Transverse colon (tissue), 4 donors: ENCODE measurements around the gene SMIM14. TPM values are rescaled to one million over a fixed set of nuclear protein-coding genes. Genes with fewer than 3 reads are reported as not detected.
A peak's percentile ranks its signal among the peaks of the same experiment; 100 is the strongest.

Experiments
- DNase-seq: peaks from one replicate; pipeline ENCODE4 v3.0.0-alpha.2; 2019
- H3K27ac ChIP-seq, 4 donors: fragments of 200-600 bp; sonication (generic); 2 replicates each; pipeline ENCODE4 v1.5.1; 2016 to 2018; ENCODE audit warnings: inconsistent platforms in 4 of 4
- H3K27me3 ChIP-seq: fragments of 200-600 bp; sonication (generic); 2 replicates; pipeline ENCODE4 v1.5.1; 2017; ENCODE audit warnings: inconsistent platforms
- H3K36me3 ChIP-seq, 4 donors: fragments of 200-600 bp; sonication (generic); 2 replicates each; pipeline ENCODE4 v1.5.1; 2017 to 2019; ENCODE audit warnings: inconsistent platforms in 4 of 4
- H3K4me1 ChIP-seq, 4 donors: fragments of 200-600 bp; sonication (generic); 2 replicates each; pipeline ENCODE4 v1.5.1; 2017 to 2020; ENCODE audit warnings: inconsistent platforms in 4 of 4
- H3K4me3 ChIP-seq, 4 donors: fragments of 200-600 bp; sonication (generic); 1 replicate in 1 of 4; 2 replicates in 3 of 4; pipeline versions ENCODE4 v1.5.1 to v1.6.1; 2017 to 2019; ENCODE audit warnings: inconsistent platforms in 4 of 4
- H3K9me3 ChIP-seq, 2 donors: fragments of 200-600 bp; sonication (generic); 2 replicates each; pipeline ENCODE4 v1.5.1; 2017 to 2019; ENCODE audit warnings: inconsistent platforms in 2 of 2
- EP300 ChIP-seq: sonication (generic); formaldehyde crosslinking; IDR thresholded peaks from one replicate; pipeline ENCODE4 v1.6.1; 2017; ENCODE audit warnings: antibody characterized with exemption, low read depth
- POLR2A ChIP-seq: fragments of 450-650 bp; IDR thresholded peaks from one replicate; pipeline ENCODE4 v1.6.1; 2016; ENCODE audit warnings: antibody characterized with exemption, mild to moderate bottlenecking, moderate library complexity
- POLR2AphosphoS5 ChIP-seq, 3 donors: sonication (generic); formaldehyde crosslinking; IDR thresholded peaks; one replicate each; pipeline ENCODE4 v1.6.1; 2016; ENCODE audit warnings: antibody characterized with exemption in 3 of 3
- WGBS, 2 donors: methylation state at CpG; one replicate each; pipeline ENCODE4 v1.1.5; 2018; ENCODE audit warnings: low coverage in 1 of 2; 5-methylcytosine and 5-hydroxymethylcytosine counted together
- in situ Hi-C, 4 donors: fragments of 200-750 bp; cut with MboI; loops; one replicate each; pipeline versions ENCODE4 v1.15.0 to v1.15.1; 2017; ENCODE audit warnings: low sequenced_read_pairs in 3 of 4, low pct_ligation_motif_present in 1 of 4, low pct_unique_long_range_greater_than_20kb in 1 of 4
- intact Hi-C: fragments of 100-400 bp; cut with DNase I; formaldehyde crosslinking; loops from one replicate; pipeline ENCODE4 v1.15.1; 2023; ENCODE audit warnings: low total_unique reads
- total RNA-seq, 4 donors: library from RNA; depleted of rRNA; stranded (reverse); fragments of >200 nt; gene quantifications; one replicate each; pipeline ENCODE4 v1.1.0, GENCODE V29; 2016
- TF ChIP-seq, protein P1 (sequence below), 5 experiments: fragments of 200-600 bp in 3 of 5; fragments of 450-650 bp in 2 of 5; sonication (generic) in 3 of 5; IDR thresholded peaks; 1 replicate in 2 of 5; 2 replicates in 3 of 5; pipeline ENCODE4 v1.5.1; 2016 to 2017; ENCODE audit warnings: antibody characterized with exemption in 5 of 5, inconsistent platforms in 3 of 5, mild to moderate bottlenecking in 2 of 5, moderate library complexity in 1 of 5

SMIM14 gene
- total RNA-seq, 4 donors from 2014 or later, result 23.1 to 103 (median 72.4) TPM

DNA sequence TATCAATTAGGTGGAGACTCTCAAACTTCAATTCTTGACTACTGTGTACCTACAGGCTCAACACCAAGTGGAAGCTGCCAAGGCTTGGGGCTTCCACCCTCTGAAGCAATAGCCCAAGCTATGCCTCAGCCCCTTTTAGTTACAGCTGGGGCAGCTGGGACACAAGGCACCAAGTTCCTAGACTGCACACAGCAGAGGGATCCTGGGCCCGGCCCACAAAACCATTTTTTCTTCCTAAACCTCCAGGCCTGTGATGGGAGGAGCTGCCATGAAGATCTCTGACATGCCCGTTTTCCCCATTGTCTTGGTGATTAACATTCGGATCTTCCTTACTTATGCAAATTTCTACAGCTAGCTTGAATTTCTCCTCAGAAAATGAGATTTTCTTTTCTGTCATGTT lies 108.0 kb downstream of the SMIM14 start:
- H3K4me3 ChIP-seq, result no peak overlapping the region
- in situ Hi-C loops, result no loop called here
- peaks cover 7 to 26% (median 18%) of the 10 kb centered on the region in 4 donors for H3K4me1 ChIP-seq
- TF ChIP-seq, protein P1, sequence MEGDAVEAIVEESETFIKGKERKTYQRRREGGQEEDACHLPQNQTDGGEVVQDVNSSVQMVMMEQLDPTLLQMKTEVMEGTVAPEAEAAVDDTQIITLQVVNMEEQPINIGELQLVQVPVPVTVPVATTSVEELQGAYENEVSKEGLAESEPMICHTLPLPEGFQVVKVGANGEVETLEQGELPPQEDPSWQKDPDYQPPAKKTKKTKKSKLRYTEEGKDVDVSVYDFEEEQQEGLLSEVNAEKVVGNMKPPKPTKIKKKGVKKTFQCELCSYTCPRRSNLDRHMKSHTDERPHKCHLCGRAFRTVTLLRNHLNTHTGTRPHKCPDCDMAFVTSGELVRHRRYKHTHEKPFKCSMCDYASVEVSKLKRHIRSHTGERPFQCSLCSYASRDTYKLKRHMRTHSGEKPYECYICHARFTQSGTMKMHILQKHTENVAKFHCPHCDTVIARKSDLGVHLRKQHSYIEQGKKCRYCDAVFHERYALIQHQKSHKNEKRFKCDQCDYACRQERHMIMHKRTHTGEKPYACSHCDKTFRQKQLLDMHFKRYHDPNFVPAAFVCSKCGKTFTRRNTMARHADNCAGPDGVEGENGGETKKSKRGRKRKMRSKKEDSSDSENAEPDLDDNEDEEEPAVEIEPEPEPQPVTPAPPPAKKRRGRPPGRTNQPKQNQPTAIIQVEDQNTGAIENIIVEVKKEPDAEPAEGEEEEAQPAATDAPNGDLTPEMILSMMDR (IDR thresholded peaks at IDR 0.05), result no peak
- no peak for TF ChIP-seq POLR2AphosphoS5 (IDR thresholded peaks at IDR 0.05)
- no peak for TF ChIP-seq POLR2A
- TF ChIP-seq EP300, result no peak
- intact Hi-C loops, result no loop called here
- H3K27ac ChIP-seq, result no peak overlapping the region
- 93 to 99% methylated on average over 3 of the region's 3 CpGs for WGBS, 2 donors
- H3K9me3 ChIP-seq, result no peaks in the 10 kb centered on the region
- H3K27me3 ChIP-seq, result no peaks in the 10 kb centered on the region
- DNase-seq, result no peak
- H3K36me3 ChIP-seq, result peaks cover 0 to 15% (median 0%) of the 10 kb centered on the region in 4 donors

- 73 to 83% methylated on average over 2 of the region's 2 CpGs for WGBS, 2 donors
- no peaks in the 10 kb centered on the region for H3K9me3 ChIP-seq
- TF ChIP-seq POLR2AphosphoS5 (IDR thresholded peaks at IDR 0.05) (no peak), EP300 (no peak)
- no peak overlapping the region for H3K4me3 ChIP-seq
- in situ Hi-C loops (loop anchor here in 1 of 4 donors (5.0 kb wide), 1 partner anchor 108 kb away; the partner anchor contains the start of gene SMIM14), intact Hi-C loops (loop anchor here (5.0 kb wide), 1 partner anchor 108 kb away; the partner anchor contains the start of gene SMIM14)
- H3K27ac ChIP-seq, result peak overlapping the region in 1 of 4 donors; percentile 96
- DNase-seq, result no peak
- peaks cover 7 to 35% (median 19%) of the 10 kb centered on the region in 4 donors for H3K4me1 ChIP-seq
- H3K27me3 ChIP-seq, result no peaks in the 10 kb centered on the region
- H3K36me3 ChIP-seq, result peaks cover 0 to 15% (median 0%) of the 10 kb centered on the region in 4 donors
These were observed 109.1 kb downstream of the SMIM14 start for GRCh38 chr4:39529534-39529933.

DNA sequence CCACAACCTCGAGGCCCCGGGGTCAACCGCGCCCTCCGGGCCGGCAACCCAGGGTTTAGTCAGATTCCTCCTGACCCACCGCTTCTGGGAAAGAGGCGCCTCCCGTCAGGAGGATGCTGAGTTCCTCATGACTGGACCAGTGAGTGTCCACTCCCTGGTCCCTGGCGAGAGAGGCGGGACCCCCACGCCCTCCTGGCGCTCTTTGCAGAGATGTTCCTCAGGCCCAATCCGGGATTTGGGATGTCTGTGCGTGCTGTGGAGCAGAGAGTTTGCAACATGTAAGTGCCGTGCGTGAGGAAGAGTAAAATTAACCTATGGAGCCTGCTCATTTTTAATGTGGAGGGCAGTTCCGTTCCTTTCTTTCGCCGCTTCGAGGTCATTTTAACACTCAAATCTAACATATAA lies 110.6 kb downstream of the SMIM14 start:
- no peaks in the 10 kb centered on the region for H3K9me3 ChIP-seq
- H3K27ac ChIP-seq, result peak overlapping the region; percentile 93 to 97 (median 96)
- DNase-seq, result no peak
- H3K4me1 ChIP-seq, result peaks cover 7 to 46% (median 23%) of the 10 kb centered on the region in 4 donors
- 0 to 3% methylated on average over 4 to 21 of the region's 21 CpGs for WGBS, 2 donors
- no peaks in the 10 kb centered on the region for H3K27me3 ChIP-seq
- intact Hi-C loops (loop anchor here (5.0 kb wide), 1 partner anchor 109 kb away; the partner anchor contains the start of gene SMIM14), in situ Hi-C loops (loop anchor here in 1 of 4 donors (5.0 kb wide), 1 partner anchor 109 kb away; the partner anchor contains the start of gene SMIM14)
- H3K36me3 ChIP-seq, result peaks cover 0 to 13% (median 0%) of the 10 kb centered on the region in 4 donors
- peak overlapping the region; percentile 61 to 94 (median 86) for H3K4me3 ChIP-seq
- TF ChIP-seq, protein P1 (IDR thresholded peaks at IDR 0.05), result no peak
- TF ChIP-seq EP300 (no peak), POLR2A (no peak), POLR2AphosphoS5 (IDR thresholded peaks at IDR 0.05) (no peak)

GRCh38 chr4:39527296-39528060 lies 111.2 kb downstream of the SMIM14 start, which contains the start of gene UGDH:
UGDH (minus strand) TSS chr4:39527439; CDS start chr4:39521512, 5,927 bp downstream.
- DNase-seq, result peak; percentile 98

More at GRCh38 chr4:39527296-39528060, 111.2 kb downstream of the SMIM14 start, which contains the start of gene UGDH:
- no peaks in the 10 kb centered on the region for H3K9me3 ChIP-seq
- WGBS, 2 donors, result 0% methylated on average over 49 of the region's 73 CpGs; no CpG with 5 or more reads in 1 of the 2 donors
- in situ Hi-C loops, result loop anchor here in 1 of 4 donors (5.0 kb wide), 1 partner anchor 110 kb away; the partner anchor contains the start of gene SMIM14
- H3K4me3 ChIP-seq, result peak within 1 kb of the TSS; percentile 85 to 94 (median 88)
- TF ChIP-seq, protein P1 (IDR thresholded peaks at IDR 0.05), result peak in 1 of 5 experiments; percentile 17
- TF ChIP-seq POLR2A (peak; percentile 99), POLR2AphosphoS5 (IDR thresholded peaks at IDR 0.05) (peak; percentile 96 to 99 (median 97)), EP300 (no peak)
- intact Hi-C loops, result loop anchor here (5.0 kb wide), 1 partner anchor 110 kb away; the partner anchor contains the start of gene SMIM14
- H3K4me1 ChIP-seq, result peaks cover 7 to 52% (median 25%) of the 10 kb centered on the region in 4 donors
- H3K27me3 ChIP-seq, result no peaks in the 10 kb centered on the region
- H3K36me3 ChIP-seq, result peaks cover 0 to 8% (median 0%) of the 10 kb centered on the region in 4 donors
- H3K27ac ChIP-seq, result peak within 1 kb of the TSS; percentile 93 to 97 (median 96)
